ENCODE data around the gene CHMP2A.

DNA sequence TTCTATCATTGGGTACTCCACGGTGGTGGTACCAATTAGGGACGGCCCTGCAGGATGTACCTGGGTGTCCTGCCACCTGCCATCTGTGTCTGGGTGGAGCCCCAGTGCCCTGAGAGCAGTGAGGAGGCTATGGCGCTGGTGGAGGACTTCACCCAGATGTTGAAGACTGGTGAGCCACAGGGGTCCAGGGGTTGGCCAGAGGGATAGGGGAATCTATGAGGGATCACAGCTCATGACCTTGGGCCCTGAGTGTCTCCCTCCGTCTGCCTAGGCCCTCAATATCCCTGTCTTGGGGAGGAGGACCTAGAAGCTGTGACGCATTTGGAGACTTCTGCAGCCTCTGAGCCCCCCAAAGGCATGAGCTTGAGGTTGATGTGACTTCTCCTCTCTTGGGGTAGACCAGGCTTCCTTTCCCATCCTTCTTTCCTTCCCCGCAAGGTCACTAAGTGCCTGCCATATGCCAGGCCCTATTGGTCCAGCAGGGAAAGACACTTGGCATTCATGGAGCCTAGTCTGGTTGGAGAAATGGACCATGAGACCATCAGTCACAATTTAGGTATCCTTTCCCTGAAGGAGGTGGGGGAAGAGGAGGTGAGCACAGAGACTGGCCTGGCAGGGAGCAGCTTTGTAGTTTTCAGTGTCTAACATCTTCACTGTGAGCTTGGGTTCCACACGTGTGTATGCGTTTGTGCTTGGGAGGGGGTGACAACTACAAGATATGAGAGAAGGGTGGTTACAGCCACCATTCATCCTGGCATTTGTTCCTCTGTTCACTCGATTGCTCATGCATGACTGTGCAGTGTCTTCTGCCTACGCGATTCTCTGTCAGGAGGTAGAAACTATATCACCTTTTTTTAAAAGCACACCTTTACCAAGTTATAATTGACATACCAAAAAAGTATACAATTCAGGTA, 23.4 kb upstream of the CHMP2A start:
- TF ChIP-seq, protein P1, sequence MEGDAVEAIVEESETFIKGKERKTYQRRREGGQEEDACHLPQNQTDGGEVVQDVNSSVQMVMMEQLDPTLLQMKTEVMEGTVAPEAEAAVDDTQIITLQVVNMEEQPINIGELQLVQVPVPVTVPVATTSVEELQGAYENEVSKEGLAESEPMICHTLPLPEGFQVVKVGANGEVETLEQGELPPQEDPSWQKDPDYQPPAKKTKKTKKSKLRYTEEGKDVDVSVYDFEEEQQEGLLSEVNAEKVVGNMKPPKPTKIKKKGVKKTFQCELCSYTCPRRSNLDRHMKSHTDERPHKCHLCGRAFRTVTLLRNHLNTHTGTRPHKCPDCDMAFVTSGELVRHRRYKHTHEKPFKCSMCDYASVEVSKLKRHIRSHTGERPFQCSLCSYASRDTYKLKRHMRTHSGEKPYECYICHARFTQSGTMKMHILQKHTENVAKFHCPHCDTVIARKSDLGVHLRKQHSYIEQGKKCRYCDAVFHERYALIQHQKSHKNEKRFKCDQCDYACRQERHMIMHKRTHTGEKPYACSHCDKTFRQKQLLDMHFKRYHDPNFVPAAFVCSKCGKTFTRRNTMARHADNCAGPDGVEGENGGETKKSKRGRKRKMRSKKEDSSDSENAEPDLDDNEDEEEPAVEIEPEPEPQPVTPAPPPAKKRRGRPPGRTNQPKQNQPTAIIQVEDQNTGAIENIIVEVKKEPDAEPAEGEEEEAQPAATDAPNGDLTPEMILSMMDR (IDR thresholded peaks at IDR 0.05; ENCODE audit: insufficient read depth, low read length) = no peak
- TF ChIP-seq GABPA (IDR thresholded peaks at IDR 0.05; ENCODE audit: low read depth) (no peak), POLR2AphosphoS5 (IDR thresholded peaks at IDR 0.05; ENCODE audit: low read depth) (no peak), SPI1 (IDR thresholded peaks at IDR 0.05; ENCODE audit: borderline replicate concordance, low read depth) (no peak)
- TF ChIP-seq, protein P2, sequence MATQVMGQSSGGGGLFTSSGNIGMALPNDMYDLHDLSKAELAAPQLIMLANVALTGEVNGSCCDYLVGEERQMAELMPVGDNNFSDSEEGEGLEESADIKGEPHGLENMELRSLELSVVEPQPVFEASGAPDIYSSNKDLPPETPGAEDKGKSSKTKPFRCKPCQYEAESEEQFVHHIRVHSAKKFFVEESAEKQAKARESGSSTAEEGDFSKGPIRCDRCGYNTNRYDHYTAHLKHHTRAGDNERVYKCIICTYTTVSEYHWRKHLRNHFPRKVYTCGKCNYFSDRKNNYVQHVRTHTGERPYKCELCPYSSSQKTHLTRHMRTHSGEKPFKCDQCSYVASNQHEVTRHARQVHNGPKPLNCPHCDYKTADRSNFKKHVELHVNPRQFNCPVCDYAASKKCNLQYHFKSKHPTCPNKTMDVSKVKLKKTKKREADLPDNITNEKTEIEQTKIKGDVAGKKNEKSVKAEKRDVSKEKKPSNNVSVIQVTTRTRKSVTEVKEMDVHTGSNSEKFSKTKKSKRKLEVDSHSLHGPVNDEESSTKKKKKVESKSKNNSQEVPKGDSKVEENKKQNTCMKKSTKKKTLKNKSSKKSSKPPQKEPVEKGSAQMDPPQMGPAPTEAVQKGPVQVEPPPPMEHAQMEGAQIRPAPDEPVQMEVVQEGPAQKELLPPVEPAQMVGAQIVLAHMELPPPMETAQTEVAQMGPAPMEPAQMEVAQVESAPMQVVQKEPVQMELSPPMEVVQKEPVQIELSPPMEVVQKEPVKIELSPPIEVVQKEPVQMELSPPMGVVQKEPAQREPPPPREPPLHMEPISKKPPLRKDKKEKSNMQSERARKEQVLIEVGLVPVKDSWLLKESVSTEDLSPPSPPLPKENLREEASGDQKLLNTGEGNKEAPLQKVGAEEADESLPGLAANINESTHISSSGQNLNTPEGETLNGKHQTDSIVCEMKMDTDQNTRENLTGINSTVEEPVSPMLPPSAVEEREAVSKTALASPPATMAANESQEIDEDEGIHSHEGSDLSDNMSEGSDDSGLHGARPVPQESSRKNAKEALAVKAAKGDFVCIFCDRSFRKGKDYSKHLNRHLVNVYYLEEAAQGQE (IDR thresholded peaks at IDR 0.05; ENCODE audit: insufficient replicate concordance, low read depth) = no peak
